Activated CD8-positive, alpha-beta memory T cell treated with anti-CD3 and anti-CD28 coated beads, Interleukin-2, amount 50 U/mL, for 4 hours (primary cell): ENCODE data around the gene ODAD4.

Source experiments
- DNase-seq: peaks from one replicate; pipeline ENCODE4 v3.0.0-alpha.2; 2020

Gene ODAD4

DNA sequence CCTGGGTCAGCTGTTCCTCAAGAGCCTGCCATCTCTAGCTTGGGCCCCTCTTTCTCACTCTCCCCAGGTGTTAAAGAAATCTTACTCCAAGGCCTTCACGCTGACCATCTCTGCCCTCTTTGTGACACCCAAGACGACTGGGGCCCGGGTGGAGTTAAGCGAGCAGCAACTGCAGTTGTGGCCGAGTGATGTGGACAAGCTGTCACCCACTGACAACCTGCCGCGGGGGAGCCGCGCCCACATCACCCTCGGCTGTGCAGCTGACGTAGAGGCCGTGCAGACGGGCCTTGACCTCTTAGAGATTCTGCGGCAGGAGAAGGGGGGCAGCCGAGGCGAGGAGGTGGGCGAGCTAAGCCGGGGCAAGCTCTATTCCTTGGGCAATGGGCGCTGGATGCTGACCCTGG is 43.0 kb downstream of the ODAD4 start:
- no peak for DNase-seq

- no peak for DNase-seq
Measured at GRCh38 chr17:41974031-41974430, 43.6 kb downstream of the ODAD4 start.

DNA sequence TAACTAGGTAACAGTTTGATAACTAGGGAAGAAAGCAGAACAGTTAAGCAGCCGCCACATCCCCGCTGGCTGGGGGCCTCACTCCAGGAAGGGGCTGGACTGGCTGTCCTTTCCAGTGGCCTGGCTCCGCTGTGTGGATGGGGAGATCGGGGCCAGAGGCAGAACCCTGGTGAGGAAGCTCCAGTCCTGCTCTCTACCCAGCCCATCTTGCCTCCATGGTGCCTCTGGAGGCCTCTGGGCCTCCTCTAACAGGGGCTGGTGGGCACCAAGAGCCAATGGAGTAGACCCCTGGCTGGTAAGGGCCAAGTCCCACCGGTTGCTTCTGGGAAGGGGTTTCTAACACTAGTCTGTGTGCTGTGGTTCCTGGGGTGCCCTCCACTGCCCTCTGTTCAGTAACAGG is 44.2 kb downstream of the ODAD4 start:
- DNase-seq: no peak

DNA sequence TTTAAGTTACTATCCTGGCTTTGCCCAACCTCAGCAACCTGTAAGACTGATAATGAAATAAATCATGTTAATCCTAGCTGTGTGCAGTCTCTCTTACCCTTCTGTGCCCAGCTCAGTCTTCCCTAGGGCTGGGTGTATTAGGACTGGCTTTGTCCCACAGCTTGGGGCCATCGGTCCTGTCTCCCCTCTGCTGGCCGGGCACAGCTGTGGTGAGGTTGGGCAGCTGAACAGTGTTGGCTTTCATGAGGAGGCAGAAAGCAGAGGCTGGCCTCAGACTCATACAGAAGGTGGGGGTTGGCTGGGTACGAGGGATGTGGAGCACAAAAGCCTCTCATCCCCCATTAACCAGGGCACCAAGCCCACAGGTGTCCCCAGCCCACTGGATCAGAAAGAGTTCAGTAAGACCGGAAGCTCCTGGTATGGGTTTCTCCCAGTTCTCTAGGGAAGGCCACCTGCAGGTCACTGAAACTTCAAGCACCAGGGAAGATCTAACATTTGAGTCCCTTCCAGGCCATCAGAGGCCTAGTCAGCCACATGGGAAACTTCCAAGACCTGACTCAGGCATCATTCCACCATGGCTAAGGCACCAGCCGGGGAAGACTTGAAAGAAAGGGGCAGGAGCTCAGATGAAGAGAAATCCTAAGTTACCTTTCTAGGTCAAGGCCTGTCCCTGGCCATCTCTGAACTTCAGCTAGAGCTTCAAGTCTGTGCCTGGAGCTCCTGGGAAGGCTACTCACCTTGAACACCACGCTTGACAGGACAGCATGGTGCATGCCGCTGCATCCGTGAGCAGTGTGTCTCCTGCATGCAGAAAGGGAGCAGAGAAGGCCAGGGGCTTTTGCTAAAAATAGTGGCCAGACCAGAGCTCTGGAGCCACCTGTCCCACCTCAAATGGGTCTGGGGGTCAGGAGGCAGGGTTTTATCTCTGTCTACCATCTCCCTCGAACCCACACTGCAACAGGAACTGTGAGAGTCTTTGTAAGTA is 45.0 kb downstream of the ODAD4 start:
- DNase-seq: no peak

DNA sequence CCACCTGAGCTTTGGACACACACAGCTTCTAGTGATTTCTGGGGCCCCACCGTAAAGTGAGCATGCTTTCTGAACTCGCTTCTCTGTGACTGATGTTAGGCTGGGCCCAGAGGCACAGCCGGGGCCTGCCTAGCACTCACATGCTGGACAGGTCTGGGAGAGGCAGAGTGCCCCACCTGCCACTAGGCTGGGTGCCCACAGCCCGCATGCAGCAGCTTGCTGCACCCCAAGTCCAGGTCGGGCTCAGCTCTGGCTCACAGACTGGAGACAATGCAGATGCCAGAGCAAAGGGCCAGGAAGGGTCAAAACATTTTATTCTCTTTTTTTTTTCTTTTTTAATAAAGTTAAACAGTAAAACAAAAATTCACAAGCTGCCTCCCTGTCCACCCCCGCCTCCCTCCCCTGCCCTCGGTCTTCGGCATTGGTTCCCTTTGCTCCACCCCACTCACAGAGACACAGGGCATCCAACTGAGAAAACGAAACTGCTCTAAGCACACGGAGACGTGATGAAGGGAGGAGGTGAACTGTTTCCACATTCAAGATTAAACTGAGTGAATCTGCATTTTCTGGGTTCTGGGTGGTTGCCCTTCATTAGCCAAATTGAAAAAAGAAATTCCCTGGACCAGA is 45.8 kb downstream of the ODAD4 start:
- no peak for DNase-seq

DNA sequence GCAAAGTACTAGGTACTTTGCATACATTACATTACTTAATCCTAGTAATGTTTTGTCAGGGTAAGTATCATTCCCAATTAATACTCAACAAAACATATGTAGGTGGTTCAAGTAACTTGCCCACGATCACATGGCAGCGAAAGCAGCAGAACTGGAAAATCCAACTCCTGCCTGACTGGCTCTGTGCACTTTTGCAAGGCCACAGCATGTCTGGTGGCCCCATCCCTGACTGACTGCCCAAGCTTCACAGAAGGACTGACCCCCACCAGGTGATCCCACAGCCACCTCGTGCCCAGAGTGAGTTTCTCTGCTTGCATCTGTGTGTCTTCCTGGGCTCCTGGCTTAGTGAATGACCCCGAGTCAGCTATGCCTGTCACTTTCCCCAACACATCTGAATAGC is 47.6 kb downstream of the ODAD4 start:
- DNase-seq: no peak

DNA sequence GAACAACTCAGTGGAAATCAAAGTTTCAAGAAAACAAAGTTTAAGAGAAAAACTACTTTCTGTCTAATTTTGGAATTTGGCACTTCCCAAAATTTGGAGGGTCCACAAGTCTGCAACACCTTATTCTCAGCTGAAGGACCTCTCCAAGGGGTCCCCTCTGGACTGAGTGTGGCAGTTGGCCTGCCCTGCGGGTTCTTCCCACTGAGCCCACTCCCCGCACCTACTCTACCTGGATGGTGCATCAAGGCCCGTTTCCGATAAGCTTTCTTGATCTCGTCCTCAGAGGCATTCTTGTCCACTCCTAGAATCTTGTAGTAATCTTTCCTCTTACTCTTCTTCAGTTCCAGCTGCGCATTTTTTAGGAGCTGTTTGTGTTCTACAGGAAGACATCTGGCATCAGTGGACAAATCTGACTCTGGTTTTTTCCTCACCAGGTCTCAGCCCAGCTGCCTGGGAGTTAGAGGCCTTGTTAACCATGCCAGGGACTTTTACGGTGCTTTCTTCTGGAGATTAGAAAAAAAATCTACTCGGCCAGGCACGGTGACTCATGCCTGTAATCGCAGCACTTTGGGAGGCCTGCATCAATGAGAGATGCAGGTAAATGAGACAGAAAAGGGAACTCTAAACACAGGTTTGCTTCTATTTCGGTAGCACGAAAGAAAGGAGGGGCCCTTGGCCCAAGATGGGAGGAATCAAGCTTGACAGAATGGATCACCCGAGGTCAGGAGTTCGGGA is 51.8 kb downstream of the ODAD4 start:
- DNase-seq: no peak

DNA sequence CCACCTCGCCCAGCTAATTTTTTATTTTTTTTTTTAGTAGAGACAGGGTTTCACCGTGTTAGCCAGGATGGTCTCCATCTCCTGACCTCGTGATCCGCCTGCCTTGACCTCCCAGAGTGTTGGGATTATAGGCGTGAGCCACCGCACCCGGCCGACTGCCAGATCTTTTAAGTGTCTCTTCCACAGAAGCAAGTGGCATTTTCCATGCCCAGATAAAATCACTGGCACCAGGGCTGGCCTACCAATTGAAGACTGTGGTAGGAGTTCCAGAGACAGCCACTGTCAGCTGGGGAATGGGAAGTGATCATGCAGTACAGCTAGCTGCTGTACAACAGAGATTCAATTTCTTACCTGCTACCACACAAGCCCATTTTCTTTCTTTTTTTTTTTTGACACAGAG is 54.0 kb downstream of the ODAD4 start:
- DNase-seq: no peak

DNA sequence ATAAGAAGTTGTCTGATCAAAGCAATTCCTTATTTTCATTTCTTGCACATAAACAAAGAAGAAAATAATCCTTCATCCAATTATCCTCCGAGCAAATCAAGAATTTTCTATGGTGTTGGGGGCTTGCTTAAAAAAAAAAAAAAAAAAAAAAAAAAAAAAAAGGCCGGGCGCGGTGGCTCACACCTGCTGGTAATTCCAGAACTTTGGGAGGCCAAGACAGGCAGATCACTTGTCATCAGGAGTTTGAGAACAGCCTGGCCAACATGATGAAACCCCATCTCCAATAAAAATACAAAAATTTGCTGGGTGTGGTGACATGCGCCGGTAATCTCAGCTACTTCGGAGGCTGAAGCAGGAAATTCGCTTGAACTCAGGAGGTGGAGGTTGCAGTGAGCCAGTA is 55.5 kb downstream of the ODAD4 start:
- no peak for DNase-seq

DNA sequence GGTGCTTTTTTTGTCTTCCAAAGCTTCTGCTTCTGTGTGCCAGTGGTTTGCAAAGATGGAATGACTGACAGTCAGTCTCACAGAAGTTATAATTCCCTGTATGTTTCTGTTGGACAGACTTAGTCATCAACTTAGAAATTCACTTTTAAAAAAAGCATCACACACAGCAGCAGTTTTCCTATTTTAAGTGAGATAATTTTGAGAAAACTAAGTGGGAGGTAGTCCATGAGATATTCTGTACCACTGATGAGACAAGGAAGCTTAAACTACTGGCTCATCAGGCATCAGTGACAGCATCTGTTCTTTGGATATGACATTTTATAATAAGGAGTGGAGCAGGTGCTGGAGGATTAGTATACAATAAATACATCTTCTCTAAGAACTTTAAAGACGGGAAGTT is 56.2 kb downstream of the ODAD4 start:
- DNase-seq: no peak

DNA sequence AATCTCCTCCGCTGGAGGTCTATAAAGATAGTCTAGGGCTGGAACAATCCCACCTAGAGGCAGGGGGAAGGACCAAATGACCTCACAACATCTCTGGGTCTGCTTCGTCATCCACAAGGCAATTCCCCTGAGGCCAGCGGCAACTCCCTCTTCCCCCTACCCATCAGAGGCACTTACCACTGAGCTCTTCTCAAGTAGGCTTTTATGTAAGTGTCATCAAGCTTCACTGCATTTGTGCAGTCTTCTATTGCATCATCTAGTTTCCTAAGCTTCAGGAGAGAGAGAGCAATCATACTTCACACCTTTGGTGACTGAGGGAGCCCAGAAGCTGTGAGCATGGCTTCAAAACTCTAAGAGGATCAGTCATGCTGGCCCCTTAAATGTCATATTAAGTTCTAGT is 57.2 kb downstream of the ODAD4 start:
- DNase-seq: no peak

- no peak for DNase-seq
Measured at GRCh38 chr17:41988418-41988817, 58.0 kb downstream of the ODAD4 start.

GRCh38 chr17:41989702-41990419 is 59.4 kb downstream of the ODAD4 start:
- DNase-seq: no peak

- DNase-seq: no peak
Measured at GRCh38 chr17:41992576-41992975, 62.2 kb downstream of the ODAD4 start.

- DNase-seq: no peak
Measured at GRCh38 chr17:41996855-41997164, 66.4 kb downstream of the ODAD4 start.

DNA sequence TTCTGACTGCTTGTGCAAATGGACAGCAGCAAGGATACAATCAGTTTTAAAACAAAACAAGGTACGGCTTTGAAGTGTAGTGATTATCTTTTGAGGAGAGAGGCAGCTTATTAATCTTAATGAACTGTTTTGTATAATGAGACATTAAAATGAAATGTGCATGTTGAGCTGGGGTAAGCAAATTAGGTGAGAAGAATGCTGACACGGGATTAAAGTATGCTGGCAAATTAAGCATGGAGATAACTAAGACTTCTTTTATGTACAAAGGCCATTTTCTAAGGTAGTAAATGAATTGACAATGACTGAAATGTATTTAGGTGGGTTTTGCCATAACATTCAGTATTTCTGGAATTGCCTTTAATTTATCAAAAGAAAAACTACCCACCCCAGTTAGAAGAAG is 68.1 kb downstream of the ODAD4 start:
- DNase-seq: no peak

GRCh38 chr17:42000413-42001133 is 70.2 kb downstream of the ODAD4 start:
- DNase-seq: no peak

GRCh38 chr17:42001729-42002128 is 71.3 kb downstream of the ODAD4 start:
- DNase-seq: no peak

DNA sequence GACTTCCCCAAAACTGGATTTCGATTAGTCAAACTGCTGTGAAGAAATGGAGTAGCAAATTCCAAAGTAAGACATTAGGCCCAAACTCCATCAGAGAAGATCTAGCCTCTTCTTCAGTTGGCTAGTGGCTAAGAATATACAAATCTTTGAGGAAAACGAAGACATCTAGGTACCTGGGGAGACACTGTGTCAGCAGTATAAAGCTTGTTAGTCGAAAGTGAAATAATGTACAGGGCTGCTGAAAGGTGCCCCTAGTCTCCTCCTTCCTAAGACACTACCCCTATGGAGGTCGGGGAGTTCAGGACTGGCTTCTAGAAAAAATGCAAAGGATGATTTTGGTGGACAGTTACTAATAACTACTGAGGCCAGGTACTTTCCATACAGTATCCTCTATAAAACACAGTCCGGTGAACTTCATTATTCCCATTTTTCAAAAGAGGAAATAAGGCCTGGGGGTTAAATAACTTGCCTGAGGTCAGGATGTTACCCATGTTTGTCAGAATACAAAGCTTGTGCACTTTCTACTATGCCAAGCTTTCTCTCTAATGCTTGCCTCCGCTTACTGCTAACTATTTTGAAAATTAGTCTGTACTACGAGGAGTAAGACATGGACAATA is 71.9 kb downstream of the ODAD4 start:
- DNase-seq: no peak

DNA sequence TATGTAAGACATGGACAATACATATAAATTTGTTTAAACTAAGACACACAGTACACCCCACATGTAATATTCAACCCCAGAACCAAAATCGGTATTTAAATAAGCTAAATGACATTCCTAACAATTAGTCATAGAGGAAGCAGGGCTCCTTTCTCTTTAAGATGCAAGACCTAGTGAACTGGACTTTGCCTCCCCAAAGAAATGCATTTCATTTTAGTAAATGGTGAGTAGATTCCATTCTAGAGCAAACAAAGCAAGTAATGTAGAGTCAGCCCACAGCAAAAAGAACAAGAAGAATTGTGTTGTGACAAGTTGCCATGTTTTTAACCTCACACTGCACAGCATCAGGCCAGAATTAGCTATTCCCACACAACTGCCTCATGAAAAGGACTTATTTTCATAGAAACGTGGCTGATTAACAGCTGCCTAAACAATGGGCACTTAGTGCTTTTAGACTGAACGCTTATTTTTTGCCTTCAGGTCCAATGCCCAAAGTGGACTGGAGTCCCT is 72.4 kb downstream of the ODAD4 start:
- DNase-seq: no peak

GRCh38 chr17:42005166-42005565 is 74.7 kb downstream of the ODAD4 start:
- DNase-seq: no peak

- no peak for DNase-seq
Measured at GRCh38 chr17:42009170-42009569, 78.8 kb downstream of the ODAD4 start.
